HK-2 (cell line): ENCODE data around the gene PARVB.
"Not testable (repeated sequence)": the region's sequence is repeated elsewhere in the genome, so short reads cannot be mapped to it uniquely, and the experiment has no call there.

Experiments used
- DNase-seq: peaks from one replicate; pipeline ENCODE4 v3.0.0-alpha.2; 2018; ENCODE audit not compliant: unreplicated experiment

Gene PARVB

GRCh38 chr22:43998679-43999264 lies 25.3 kb upstream of the PARVB start:
- no peak for DNase-seq

GRCh38 chr22:43999378-43999777 lies 24.7 kb upstream of the PARVB start:
- DNase-seq = no peak

GRCh38 chr22:44000123-44000522 lies 24.0 kb upstream of the PARVB start:
- no peak for DNase-seq

DNA sequence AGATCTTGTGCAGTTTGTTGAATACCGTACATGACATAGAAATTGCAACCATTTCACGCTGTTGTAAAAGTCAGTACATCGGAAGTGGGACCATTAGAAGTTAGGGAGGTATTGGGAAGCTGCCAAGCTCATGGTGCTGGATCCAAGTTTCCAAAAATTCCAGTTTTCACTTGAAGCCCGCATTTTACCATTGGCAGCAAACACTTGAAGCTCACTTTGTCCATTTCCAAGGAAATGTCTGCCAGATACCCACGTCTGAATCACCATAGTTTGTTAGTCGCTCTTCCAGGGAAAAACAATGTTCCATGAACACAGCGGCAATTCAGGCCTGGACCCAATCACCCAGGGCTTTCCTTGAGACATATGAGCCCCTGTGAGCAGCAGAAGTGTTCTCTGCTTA lies 22.6 kb upstream of the PARVB start:
- no peak for DNase-seq

DNA sequence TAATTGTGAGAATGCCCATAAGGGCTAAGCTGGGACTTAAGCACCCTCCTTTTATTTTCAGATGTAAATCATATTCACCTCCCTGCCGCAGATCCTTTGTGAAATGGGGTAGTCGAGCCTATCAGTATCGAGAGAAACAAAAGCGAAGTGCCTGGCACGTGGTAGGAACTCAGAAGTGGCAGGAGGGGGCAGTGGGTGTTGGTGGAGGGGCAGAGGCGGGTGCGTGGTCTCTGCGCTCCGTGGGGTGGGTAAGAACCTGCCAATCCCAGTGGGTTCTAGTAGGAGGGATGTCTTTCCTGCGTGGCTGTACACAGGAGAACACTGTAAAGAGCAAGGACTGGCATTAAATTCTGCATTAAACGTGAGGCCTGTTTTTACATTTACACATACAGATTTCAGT lies 21.8 kb upstream of the PARVB start:
- DNase-seq = no peak

DNA sequence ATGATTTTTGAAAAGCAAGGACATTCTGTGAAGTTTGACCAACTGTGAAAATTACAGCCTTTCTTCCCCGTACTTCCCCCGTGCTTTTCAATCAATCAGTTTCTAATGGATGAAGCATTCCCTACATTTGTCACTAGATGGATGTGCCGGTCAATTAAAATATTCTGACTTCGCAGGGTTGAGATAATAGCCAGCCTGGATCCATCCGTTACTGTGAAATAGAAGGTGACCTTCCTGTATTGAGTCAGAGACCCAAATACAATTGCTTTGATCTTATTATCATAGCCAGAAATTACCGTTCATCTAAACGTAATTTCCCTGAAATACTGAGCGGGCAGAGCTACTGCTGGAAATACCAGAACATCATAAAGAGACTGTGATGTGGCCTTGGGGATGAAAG lies 21.1 kb upstream of the PARVB start:
- DNase-seq = no peak

GRCh38 chr22:44003405-44004103 lies 20.5 kb upstream of the PARVB start:
- DNase-seq = no peak

DNA sequence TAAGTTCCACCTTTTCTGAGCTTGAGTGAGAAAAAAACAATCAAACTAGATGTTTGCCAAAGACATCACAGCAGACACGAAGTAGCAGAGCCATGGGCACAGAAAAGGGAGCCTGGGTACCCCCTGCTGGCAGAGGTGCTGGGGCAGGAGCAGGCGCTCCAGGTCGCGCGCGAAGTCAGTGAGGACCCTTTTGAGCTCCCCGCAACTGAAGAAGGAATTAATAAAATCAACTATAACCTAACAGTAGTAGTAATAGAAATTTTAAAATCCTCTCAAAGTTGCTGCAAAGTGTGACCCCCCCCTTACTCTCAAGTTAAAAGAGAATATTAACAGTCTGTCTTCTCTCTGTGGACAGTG lies 20.0 kb upstream of the PARVB start:
- no peak for DNase-seq

DNA sequence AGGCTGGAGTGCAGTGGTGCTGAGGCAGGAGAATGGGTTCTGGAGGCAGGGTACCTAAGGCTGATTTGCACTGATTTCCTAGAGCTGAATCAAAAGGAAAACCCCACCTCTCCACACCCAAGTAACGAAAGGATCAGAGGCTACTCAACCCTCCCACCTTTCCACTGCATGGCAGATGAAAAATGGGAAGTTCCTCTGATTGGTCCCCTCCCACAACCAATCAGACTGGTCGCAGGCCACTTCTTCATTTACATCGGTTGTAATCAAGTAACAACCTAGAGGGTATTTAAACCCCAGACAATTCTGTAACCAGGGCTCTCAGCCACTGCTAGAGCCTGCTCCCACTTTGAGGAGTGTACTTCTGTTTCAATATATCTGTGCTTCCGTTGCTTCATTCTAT lies 18.6 kb upstream of the PARVB start:
- DNase-seq = no peak

- no peak for DNase-seq
Measured at GRCh38 chr22:44012162-44012561, 11.9 kb upstream of the PARVB start.

- no peak for DNase-seq
Measured at GRCh38 chr22:44012591-44012990, 11.5 kb upstream of the PARVB start.

DNA sequence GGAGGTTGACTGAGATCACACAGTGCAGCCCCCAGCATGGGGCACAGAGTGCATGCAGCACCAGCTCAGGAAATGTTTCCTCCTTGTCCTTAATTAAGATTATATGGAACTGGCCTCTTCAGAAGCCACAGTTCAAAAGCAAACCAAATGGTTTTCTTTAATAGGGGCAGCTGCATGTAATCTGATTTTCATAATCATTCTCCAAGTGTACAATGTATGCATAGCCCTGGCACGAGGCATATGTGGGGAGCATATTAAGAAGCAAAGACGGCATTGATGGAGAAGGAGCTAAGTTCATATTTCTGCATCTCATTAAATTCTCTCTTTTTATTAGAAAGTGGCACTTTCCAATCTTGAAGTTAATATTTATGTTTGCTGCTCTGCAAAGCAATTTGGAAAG lies 9.9 kb upstream of the PARVB start:
- no peak for DNase-seq

- DNase-seq = not testable (repeated sequence)
Measured at GRCh38 chr22:44016586-44016985, 7.5 kb upstream of the PARVB start.

GRCh38 chr22:44018594-44018993 lies 5.5 kb upstream of the PARVB start:
- DNase-seq = no peak

DNA sequence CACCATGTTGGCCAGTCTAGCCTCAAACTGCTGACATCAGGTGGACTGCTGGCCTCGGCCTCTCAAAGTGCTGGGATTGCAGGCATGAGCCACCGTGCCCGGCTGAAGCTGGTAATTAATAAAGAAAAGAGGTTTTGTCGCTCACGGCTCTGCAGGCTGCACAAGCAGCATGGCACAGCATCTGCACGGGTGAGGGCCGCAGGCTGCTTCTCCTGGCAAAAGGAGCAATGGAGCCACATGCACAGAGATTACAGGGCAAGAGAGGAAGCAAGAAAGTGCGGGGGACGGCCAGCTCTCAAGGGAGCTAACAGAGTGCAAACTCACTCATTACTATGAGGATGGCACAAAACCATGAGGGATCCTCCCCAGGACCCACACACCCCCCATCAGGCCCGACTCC lies 4.7 kb upstream of the PARVB start:
- DNase-seq = no peak

DNA sequence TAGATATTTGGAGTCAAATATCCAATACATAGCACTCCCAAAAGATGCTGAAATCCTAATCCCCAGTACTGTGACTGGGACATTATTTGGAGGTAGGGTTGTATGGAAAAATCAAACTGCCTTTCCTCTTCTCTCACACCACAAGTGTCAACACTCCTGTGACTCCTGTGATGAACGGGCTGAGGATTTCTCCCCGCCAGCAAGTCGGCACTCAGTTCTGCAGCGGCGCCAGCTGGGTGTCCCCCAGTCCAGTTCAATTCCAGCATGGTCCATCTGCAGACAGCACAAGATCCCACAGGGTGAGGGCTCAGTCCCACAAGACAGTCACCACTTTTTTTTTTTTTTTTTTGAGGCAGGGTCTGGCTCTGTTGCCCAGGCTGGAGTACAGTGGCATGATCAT lies 4.3 kb upstream of the PARVB start:
- DNase-seq = no peak

GRCh38 chr22:44020981-44021380 lies 3.1 kb upstream of the PARVB start:
- no peak for DNase-seq

DNA sequence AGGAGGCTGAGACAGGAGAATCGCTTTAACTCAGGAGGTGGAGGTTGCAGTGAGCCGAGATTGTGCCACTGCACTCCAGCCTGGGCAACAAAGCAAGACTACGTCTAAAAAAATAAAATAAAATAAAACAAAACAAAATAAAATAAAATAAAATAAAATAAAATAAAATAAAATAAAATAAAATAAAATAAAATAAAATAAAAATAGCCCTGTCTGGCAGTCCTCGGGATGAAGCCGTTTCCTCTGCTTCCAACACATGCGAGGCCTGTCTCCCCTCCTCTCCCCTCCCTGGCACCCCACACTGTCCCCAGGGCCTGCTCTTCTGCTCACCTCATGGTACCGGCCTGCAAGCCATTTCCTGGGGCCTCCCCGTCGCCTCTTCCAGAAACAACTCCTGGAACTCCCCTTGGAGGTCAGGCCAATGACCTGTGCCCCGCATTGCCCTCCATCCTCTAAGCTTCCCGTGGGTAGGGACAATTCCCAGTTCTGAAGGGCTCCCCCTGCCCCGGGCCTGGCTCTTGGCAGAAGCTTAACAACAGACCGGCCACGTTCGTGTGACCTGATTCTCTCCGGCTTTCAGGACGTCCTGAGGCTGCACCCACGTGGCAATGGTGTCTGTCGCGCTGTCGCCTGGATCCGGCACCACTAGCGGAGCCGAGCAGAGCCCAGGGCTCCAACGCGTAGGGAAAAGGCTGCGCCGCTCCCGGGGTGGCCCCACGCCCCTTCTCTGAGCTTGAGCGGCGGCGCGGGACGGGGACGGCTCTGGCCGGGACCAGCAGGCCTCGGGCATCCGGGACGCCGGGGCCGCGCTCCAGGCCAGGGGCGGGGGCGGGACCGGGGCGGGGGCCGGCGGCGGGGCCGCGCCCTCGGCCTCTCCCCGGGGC lies 456 bp upstream of the PARVB start:
- peak; percentile 61 for DNase-seq

DNA sequence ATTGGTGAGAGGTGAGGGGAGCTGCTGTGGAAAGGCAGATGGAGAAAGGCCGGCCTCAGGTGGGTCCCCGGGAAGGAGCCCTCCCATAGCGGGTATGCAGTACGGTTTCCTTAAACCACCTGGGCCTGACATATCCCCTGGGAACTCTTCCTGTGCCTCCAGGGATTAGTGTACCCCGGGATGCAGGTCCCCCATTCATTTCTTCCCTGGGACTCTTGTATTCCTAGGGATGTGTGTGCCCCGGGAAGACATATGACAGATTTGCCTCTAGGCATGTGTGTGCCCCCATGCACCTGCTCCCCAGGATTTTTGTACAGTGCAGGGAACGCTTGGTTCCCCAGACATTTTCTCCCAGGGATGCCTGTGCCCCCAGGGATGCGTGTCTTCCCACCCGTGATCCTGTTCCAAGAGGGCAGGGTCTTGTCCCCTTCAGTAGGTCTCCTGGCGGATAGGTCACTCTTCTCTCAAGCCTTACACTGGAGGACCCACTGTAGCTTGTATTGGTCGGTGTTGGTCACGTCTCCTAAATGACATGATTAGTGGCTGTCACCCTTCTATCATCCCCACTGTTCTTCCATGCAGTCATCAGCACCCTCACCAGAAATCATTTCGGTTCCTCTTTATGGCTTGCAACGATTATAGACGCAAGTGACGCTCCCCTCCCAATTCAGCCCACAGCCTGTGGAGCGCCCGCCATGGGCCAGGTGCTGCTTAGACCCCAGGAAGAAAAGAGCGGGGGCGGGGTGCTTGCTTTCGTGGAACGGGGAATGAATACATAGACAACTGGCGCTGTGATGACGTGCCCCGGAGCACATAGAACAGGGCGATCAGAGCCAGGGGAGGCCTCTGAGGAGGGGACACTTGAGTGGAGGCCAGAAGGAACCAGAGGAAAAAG lies 1.3 kb downstream of the PARVB start:
- DNase-seq = no peak

DNA sequence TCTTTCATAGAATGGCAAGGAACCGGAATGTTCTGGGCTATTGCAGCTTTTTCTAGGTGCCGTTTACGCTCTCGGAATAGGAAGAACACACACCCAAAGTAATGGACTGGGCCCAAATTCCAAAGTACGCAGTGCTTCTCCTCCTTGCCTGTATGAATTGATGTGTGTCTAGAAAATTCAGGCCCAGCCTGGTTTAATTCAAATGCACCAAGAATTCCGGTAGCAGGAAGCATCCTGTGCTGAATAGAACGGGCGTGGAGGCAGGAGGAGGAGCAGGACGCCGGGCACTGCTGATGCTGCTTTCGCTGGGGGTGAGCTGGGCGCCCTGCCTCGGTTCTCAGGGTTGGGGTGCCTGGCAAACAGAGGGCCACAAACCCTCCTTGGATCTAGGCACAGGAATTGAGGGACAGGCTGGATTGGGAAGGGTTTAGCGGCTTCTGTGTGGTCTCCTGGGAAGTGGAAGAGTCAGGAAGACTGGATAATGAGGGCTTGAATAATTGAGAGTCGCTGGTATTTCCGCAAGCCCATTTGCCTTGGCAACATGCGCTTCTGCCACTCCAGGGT lies 2.0 kb downstream of the PARVB start:
- no peak for DNase-seq

- no peak for DNase-seq
Measured at GRCh38 chr22:44026630-44027511, 2.8 kb downstream of the PARVB start.
